Measurements from ENCODE around the gene SYT9.

GRCh38 chr11:7473717-7474116 lies 222.0 kb downstream of the SYT9 start:
- TF ChIP-seq EZH2 (IDR thresholded peaks at IDR 0.05; ENCODE audit: insufficient read depth, poor library complexity, severe bottlenecking) (no peak), EZH2phosphoT487 (IDR thresholded peaks at IDR 0.05; ENCODE audit: insufficient read depth, low read depth) (no peak)
